Osteocyte (in vitro differentiated cells): ENCODE results near the gene KLHL7. TPM values are rescaled to one million over a fixed set of nuclear protein-coding genes. Genes with fewer than 3 reads are reported as not detected.

Experiments used
- DNase-seq: peaks from one replicate; pipeline ENCODE4 v3.0.0; 2021; ENCODE audit warnings: mixed read lengths; ENCODE audit not compliant: unreplicated experiment; ENCODE audit errors: extremely low spot score
- H3K27ac Mint-ChIP-seq: one replicate; pipeline ENCODE4 v1.8.0; 2021; ENCODE audit warnings: mild to moderate bottlenecking, mixed read lengths; ENCODE audit not compliant: unreplicated experiment
- H3K27me3 Mint-ChIP-seq: one replicate; pipeline ENCODE4 v1.8.0; 2021; ENCODE audit warnings: mixed read lengths; ENCODE audit not compliant: unreplicated experiment
- H3K36me3 Mint-ChIP-seq: one replicate; pipeline ENCODE4 v1.8.0; 2021; ENCODE audit warnings: mixed read lengths; ENCODE audit not compliant: unreplicated experiment
- H3K4me1 Mint-ChIP-seq: one replicate; pipeline ENCODE4 v1.8.0; 2021; ENCODE audit warnings: mixed read lengths; ENCODE audit not compliant: unreplicated experiment
- H3K4me3 Mint-ChIP-seq: one replicate; pipeline ENCODE4 v1.8.0; 2021; ENCODE audit warnings: mild to moderate bottlenecking, moderate library complexity, mixed read lengths; ENCODE audit not compliant: unreplicated experiment
- H3K9me3 Mint-ChIP-seq: one replicate; pipeline ENCODE4 v1.8.0; 2021; ENCODE audit warnings: mixed read lengths; ENCODE audit not compliant: unreplicated experiment
- total RNA-seq: library from RNA; stranded (reverse); gene quantifications from 2 replicates; pipeline ENCODE4 v1.2.1, GENCODE V29; 2021
- TF ChIP-seq, protein P1 (sequence below): fragments of 200-600 bp; sonication (generic); IDR thresholded peaks from 2 replicates; pipeline ENCODE4 v1.5.0; 2021; ENCODE audit warnings: antibody characterized with exemption, mild to moderate bottlenecking, moderate library complexity

KLHL7 gene
- total RNA-seq, 1 donor from 2014 or later: 50.2 TPM

DNA sequence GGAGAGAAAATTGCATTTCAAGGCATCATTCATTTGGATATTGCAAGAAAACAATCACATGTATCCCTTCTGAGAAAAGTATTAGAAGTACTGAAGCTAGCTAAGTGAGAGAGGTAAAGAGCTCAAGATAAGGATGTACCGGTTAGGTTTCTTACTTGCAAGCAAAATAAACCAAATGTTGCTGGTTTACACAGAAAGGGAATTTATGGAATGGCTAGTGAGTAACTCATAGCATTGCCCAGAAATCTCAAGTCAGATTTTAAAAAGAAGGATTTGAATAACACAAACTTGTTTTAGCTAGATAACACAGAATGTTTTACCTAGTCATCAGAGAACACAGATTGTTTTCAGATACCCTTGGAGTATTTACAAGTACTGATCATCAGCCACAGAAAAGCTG, 30.6 kb downstream of the KLHL7 start:
- no peaks in the 10 kb centered on the region for H3K27me3 Mint-ChIP-seq
- no peaks in the 10 kb centered on the region for H3K4me1 Mint-ChIP-seq
- TF ChIP-seq, protein P1, sequence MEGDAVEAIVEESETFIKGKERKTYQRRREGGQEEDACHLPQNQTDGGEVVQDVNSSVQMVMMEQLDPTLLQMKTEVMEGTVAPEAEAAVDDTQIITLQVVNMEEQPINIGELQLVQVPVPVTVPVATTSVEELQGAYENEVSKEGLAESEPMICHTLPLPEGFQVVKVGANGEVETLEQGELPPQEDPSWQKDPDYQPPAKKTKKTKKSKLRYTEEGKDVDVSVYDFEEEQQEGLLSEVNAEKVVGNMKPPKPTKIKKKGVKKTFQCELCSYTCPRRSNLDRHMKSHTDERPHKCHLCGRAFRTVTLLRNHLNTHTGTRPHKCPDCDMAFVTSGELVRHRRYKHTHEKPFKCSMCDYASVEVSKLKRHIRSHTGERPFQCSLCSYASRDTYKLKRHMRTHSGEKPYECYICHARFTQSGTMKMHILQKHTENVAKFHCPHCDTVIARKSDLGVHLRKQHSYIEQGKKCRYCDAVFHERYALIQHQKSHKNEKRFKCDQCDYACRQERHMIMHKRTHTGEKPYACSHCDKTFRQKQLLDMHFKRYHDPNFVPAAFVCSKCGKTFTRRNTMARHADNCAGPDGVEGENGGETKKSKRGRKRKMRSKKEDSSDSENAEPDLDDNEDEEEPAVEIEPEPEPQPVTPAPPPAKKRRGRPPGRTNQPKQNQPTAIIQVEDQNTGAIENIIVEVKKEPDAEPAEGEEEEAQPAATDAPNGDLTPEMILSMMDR: no peak
- no peak overlapping the region for H3K4me3 Mint-ChIP-seq
- no peak overlapping the region for H3K27ac Mint-ChIP-seq
- H3K36me3 Mint-ChIP-seq: peaks cover 21% of the 10 kb centered on the region
- peaks cover 15% of the 10 kb centered on the region for H3K9me3 Mint-ChIP-seq
- DNase-seq: no peak

DNA sequence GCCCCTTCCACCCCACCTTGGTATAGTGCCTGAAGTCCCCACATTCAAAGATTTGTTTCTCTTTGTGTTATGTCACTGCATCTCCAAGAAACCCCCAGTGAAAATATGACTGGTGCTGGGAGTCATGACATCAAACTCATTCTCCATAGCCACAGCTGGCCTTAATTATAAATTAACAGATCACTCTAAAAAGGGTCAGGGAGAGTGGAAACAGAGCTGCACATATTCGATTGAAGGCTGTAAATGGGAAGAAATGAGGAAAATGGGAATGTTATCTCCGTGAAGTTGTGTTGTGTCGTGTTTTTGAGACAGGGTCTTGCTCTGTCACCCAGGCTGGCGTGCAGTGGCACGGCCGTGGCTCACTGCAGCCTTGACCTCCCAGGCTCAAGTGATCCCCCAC, 52.1 kb downstream of the KLHL7 start:
- Mint-ChIP-seq H3K4me3 (no peak overlapping the region), H3K4me1 (no peaks in the 10 kb centered on the region), H3K36me3 (peaks cover 33% of the 10 kb centered on the region), H3K27ac (no peak overlapping the region), H3K9me3 (no peaks in the 10 kb centered on the region), H3K27me3 (no peaks in the 10 kb centered on the region)
- TF ChIP-seq, protein P1: no peak
- no peak for DNase-seq

DNA sequence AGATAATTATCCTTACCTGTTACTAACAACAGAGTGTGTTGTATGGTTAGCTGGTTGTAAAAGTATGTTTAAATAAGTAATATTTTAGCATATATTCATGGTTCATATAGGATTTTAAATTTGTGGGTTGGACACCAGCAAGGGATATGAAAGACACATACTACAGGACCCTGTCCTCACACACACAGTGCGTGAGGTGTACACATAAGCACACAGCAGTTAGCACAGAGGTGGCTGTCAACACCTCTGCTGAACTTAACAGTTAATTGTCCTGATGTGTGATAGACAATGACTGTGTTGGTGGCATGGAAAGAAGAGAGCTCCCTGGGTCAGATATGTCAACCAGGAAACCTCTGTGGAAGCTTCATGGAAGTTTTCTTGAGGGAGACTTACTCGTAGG, 53.0 kb downstream of the KLHL7 start:
- no peak overlapping the region for H3K4me3 Mint-ChIP-seq
- no peaks in the 10 kb centered on the region for H3K27me3 Mint-ChIP-seq
- H3K9me3 Mint-ChIP-seq: no peaks in the 10 kb centered on the region
- TF ChIP-seq, protein P1: no peak
- no peak for DNase-seq
- no peaks in the 10 kb centered on the region for H3K4me1 Mint-ChIP-seq
- H3K36me3 Mint-ChIP-seq: peaks cover 31% of the 10 kb centered on the region
- no peak overlapping the region for H3K27ac Mint-ChIP-seq

DNA sequence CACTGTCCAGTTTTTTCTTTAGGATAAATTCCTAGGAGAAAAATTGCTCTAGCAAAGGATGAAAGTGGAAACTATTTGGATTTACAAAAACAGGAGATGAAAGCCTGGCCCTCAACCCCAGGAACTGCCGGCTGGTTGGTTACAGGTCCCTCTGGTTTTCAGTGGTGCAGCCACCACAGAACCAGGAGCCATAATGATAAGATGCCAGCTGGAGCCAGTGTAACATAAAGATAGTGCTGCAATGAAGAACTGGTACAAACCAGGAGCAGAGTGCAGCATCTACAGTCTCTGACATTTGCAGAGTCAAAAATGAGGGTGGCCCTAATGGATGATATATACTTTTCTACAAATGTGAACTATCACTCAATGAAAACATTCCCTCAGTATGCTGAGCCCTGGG, 55.9 kb downstream of the KLHL7 start:
- Mint-ChIP-seq H3K36me3 (peaks cover 18% of the 10 kb centered on the region), H3K27ac (no peak overlapping the region), H3K27me3 (no peaks in the 10 kb centered on the region), H3K4me3 (no peak overlapping the region), H3K9me3 (no peaks in the 10 kb centered on the region), H3K4me1 (no peaks in the 10 kb centered on the region)
- TF ChIP-seq, protein P1: no peak
- no peak for DNase-seq

DNA sequence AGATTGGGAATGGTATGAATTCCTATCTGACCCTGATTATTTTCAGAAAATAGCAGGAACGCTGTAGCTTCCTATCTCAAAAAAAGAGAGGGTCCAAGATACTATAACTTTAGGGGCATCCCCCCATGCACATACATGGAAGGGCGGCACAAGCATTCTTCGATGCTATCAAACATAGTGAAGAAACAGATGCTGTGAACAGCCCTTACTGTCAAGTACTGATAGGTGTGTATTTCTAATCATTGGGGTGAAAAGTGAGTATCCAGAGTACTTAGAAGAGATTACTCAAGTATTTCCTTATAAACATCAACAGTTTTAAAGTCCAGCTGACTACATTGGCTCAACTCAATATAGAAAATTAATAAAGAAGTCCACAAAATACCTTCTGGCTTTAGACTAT, 59.3 kb downstream of the KLHL7 start:
- TF ChIP-seq, protein P1: no peak
- Mint-ChIP-seq H3K4me3 (no peak overlapping the region), H3K36me3 (peaks cover 3% of the 10 kb centered on the region), H3K4me1 (no peaks in the 10 kb centered on the region), H3K27me3 (no peaks in the 10 kb centered on the region), H3K27ac (no peak overlapping the region), H3K9me3 (no peaks in the 10 kb centered on the region)
- DNase-seq: no peak
